GM18507 (cell line): Measurements from ENCODE around the gene ACOT8.
"Not testable (repeated sequence)": the region's sequence is repeated elsewhere in the genome, so short reads cannot be mapped to it uniquely, and the experiment has no call there.

ENCODE experiments used
- DNase-seq: peaks from one replicate; pipeline ENCODE4 v3.0.0; 2011; ENCODE audit warnings: low read depth; ENCODE audit not compliant: insufficient read length; ENCODE audit errors: extremely low spot score
- FAIRE-seq: peaks from 2 replicates; lab custom pipeline; 2011; peaks lifted over from hg19 to GRCh38; lab: Jason Lieb, UNC

The ACOT8 gene

DNA sequence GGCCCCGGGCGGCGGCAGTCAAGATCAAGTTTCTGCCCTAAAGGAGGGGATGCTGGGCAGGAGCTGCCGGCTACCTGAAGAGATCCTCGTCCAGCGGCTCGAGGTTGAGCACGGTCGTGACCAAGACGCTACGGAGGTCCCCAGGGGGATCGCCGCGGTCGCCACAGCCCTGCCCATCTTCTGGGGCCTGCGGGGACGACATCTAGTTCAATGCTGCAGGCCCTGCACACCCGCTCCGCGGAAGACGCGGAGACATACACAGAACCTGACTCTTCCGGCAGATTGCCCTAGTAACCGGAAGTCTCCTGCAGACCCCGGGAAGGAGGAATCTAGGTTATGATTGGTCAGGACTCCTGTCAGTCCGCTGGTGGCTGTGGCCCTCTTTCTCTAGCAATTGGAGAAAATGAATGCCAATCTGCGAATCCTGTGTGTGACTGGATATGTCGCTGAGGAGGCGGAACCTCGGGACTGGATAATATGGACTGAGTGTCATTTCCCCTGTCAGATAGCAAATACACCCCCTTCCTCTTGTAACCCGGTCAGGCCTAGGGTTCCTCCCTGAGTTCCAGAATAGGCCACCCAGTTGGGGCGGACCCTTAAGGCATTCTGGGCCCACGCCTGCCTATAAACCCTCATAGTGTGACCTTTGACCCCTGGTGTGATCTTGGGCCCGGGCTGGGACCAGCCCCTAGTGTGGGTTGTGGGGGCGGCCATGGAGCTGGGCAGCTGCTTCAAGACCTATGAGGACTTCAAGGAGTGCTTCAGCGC is at the start of gene ACOT8, which contains the start of gene ZSWIM3:
Gene ACOT8, minus strand, starts transcription at position 279 of the 768 bp plus-strand sequence. Its CDS starts 77 bp downstream, at position 202.
Gene ZSWIM3, plus strand, starts transcription at position 501 of the 768 bp plus-strand sequence. Its CDS starts 212 bp downstream, at position 713.
- DNase-seq (peak; percentile 97), FAIRE-seq (peak; percentile 96)

DNA sequence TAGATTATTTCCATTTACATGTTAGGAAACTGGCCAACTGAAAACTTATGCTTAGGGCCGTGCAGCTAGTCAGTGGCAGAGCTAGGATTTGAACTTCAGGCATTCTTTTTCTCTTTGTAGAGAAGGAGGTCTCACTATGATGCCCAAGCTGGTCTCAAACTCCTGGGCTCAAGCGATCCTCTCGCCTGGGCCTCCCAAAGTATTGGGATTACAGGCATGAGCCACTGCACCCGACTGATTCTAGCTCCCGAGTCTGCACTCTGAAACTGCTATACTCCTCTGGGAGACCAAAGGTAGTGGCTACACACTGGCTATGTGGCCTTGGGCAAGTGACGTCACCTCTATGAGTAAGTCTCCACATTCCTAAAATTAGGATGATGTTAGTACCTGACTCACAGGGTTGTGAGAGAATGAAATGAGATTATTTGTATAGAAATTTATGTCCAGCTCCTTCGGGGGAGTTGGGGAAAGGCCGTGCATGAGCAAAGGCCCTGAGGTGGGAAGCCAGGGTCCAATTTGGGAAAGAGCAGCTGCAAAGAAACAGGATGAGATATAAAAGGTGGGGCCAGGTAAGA is 48.4 kb upstream of the ACOT8 start:
- DNase-seq (no peak), FAIRE-seq (no peak)

DNA sequence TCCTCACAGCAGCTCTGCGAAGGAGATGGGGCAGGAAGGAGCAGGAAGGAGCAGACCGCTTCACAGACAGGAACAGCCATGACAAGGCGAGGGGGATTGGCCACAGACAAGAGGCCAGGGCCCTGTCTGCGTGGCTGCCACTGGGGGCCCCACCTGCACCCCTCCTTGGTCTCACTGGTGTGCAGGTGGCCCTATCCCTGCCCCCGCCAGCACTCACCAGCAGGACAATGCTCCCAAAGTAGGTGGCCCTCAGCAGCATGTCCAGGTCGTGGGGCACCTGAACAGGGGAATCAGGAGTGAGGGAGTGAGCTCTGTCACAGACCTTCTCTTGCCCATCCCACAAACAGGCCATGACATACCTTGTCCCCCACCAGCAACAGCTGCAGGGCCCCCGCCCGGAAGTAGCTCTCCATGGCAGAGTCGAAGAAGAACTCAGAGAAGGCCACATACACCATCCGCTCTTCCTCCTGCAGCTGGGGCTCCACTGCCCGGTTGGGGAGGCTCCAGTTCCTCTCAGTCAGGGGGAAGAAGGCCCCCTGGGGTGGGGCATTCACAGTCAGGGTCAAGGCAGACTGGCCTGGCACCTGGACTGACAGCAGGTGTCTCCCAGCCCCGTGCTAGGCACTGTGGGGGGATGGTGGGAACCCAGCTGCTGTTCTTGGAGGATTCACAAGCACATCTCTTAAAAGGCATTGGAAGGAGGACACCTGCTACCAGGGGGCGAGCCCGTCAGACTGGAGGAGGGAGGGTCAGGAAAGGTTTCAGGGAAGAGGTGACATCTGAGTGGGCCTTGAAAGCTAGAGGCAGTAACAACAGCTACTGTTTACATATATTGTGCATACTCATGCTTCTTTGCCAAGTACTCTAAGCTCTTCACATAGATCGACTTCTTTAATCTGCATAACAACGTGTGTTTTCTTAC is 47.7 kb upstream of the ACOT8 start:
- DNase-seq (no peak), FAIRE-seq (no peak)

DNA sequence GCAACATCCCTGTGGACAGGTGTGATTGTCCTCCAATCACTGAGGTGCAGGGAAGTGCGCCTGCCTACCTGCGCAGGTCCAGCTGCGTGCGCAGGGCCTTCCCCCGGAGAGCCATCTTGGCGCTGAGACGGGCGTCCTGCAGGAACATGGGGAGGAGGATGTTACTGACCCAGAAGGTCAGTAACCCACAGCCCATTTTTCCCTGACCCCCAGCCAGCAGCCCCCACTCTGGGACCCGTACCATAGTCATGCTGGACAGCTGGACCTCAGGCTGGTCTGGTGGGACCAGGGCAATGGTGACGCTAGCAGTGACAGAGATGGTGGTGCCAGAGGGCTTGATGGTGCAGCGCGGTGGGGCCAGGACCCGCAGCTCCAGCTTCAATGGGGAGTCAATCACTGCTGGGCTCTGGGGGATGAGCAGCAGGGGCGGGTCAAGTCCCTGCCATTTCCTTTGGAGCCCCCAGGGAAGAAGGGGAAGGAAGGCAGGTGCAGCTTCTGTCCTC is 45.1 kb upstream of the ACOT8 start:
- FAIRE-seq (no peak), DNase-seq (no peak)

DNA sequence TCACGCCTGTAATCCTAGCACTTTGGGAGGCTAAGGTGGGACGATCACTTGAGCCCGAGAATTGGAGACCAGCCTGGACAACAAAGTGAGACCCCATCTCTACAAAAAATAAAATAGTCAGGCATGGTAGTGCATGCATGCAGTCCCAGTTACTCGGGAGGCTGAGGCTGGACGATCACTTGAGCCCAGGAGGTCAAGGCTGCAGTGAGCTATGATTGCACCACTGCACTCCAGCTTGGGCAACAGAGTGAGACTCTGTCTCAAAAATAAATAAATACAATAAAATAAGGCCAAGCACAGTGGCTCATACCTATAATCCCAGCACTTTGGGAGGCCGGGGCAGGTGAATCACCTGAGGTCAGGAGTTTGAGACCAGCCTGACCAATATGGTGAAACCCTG is 44.1 kb upstream of the ACOT8 start:
- not testable (repeated sequence) for DNase-seq, FAIRE-seq

DNA sequence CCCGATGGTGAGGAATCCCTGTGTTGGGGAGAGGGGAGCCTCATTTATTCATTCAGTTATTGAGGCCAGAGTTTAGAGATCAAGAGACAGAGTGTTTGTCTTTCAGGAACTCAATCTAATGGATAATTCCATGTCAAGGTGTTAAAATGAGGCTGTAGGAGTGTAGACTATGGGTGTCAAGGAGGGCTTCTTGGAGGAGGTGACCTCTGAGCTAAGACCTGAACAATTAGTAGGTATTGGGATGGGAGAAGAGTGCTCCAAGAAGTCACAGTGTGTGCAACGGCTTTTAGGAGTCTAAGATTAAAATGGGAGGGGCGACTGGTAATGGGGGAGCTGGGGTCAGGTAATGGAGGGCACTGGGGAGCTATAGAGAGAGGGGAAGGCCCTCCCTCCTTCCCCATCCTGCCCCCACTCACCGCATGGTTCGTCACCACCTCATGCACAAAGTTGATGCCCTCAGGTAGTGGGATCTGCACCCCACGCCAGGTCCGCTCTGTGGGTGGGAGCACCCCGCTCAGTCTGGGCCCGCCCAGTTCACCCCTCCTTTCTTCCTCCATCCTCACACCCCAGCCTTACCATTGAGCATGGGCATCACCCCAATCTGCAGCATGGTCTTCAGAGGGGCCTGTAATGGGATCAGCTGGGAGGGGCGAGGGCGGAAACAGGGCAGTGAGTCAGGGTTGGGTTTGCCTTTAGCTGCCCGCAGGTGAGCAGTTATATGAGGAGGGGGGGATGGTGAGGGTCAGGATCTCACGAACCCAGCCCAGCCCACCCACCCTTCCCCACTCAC is 42.0 kb upstream of the ACOT8 start:
- no peak for DNase-seq
- FAIRE-seq, result no peak

DNA sequence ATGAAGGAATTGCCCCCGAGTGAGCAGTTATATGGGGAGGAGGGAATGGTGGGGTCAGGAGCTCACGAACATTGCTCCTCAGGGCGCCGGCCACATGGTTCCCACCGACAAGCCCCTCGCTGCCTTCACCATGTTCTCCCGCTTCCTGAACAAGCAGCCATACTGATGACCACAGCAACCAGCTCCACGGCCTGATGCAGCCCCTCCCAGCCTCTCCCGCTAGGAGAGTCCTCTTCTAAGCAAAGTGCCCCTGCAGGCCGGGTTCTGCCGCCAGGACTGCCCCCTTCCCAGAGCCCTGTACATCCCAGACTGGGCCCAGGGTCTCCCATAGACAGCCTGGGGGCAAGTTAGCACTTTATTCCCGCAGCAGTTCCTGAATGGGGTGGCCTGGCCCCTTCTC is 41.1 kb upstream of the ACOT8 start:
- no peak for FAIRE-seq
- DNase-seq, result no peak

DNA sequence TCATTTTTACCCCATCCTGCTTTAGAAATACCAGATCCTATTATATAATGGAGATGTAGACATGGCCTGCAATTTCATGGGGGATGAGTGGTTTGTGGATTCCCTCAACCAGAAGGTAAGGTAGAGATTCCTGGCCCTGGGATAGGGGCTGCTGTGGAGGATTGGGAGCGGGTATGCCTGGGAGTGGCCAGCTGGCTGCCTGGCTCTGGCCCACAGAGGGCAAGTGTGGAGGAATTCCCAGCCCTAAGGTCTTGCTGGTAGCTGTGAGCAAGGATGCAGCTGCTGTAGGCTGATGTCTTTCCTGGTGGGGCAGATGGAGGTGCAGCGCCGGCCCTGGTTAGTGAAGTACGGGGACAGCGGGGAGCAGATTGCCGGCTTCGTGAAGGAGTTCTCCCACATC is 40.5 kb upstream of the ACOT8 start:
- no peak for DNase-seq
- no peak for FAIRE-seq

DNA sequence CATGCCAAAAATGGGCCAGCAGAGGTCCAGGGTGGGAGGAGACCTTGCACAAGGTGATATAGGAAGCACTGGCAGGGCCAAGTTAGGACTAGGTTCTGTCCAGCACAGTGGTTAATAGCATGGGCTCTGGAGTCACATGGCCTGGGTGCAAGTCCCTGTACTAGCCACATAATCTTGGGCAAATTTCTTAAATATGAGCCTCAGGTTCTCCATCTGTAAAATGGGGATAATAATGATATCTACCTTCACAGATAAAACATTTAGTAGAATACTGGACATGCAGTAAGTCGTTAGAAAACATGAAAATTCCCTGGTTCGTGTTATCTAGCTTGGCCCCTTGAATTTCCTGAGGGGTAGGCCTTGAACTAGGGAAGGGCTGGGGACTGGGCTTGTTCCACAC is 40.1 kb upstream of the ACOT8 start:
- no peak for FAIRE-seq

DNA sequence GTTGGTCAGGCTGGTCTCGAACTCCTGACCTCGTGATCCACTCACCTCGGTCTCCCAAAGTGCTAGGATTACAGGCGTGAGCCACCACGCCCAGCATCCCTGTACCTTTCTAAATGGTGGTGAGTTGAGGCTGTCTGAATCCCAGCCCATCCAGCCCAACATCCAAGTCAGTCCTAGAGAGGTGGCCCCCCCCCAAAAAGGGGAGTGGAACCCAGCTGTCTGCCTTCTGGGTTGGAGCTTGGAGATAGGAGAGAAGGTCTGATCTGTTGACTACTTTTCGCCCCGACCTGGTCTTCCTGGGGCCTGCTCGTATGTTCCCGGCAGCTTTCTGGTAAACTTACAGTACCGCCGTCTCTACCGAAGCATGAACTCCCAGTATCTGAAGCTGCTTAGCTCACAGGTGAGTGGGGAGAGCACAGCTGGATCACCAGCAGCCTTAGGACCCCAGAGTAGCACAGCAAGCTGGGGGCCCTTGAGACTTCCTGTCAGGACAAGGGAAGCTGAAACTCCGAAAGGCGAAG is 39.5 kb upstream of the ACOT8 start:
- FAIRE-seq (no peak), DNase-seq (no peak)

More for the DNA sequence above, 40.1 kb upstream of the ACOT8 start:
- no peak for DNase-seq

DNA sequence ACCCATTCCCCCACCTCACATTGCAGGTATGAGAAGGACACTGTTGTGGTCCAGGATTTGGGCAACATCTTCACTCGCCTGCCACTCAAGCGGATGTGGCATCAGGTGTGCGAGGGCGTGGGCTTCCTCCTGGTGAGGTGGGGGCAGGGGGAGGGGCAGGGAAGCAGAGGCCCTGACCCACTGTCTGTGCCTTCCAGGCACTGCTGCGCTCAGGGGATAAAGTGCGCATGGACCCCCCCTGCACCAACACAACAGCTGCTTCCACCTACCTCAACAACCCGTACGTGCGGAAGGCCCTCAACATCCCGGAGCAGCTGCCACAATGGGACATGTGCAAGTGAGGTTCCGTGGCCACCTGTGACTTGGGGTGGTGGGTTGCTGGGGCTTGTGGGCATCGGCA is 37.6 kb upstream of the ACOT8 start:
- DNase-seq, result no peak
- FAIRE-seq, result no peak

DNA sequence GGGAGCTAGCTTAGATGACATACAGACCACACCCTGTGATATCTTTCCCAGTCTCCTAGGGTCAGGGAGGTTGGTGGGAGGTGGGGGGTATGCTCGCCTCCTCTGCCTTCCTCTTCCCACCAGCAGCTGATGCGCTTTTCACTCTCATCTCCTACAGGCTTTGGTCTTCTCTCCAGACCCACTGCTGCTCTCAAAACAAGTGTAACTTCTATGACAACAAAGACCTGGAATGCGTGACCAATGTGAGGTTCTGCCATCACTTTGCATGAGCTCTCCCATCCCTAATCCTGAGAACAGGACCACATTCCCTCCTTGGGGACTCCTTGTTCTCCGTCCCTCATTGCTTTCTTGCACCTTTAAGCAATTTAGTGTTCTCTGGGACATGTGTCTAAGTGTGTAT is 36.6 kb upstream of the ACOT8 start:
- no peak for DNase-seq
- no peak for FAIRE-seq

DNA sequence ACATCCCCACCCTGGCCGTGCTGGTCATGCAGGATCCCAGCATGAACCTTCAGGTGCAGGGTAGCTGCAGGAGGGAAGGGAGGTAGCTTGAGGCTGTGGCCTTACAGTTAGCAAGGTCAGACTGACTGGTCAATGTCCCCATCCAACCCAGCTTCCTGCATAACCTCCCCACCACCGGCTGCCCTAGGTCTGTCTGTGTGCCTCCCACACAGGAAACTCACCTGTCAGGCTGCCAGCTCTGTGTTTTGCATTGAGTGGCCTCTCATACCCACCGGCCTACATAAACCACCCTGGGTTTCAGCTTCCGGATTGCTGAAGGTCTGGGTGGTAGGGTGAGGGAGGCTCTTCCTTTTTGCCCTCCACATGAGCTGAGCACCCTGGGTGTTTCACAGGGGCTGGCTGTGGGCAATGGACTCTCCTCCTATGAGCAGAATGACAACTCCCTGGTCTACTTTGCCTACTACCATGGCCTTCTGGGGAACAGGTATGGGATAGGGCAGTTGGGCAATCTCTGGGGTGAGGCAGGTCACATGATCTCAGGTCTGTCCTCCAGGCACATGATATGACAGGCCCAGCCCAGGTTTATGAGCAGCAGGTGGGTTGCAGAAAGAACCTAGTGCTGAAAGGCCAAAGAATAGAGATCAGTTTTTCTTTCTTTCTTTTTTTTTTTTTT is 35.8 kb upstream of the ACOT8 start:
- DNase-seq (no peak), FAIRE-seq (no peak)

DNA sequence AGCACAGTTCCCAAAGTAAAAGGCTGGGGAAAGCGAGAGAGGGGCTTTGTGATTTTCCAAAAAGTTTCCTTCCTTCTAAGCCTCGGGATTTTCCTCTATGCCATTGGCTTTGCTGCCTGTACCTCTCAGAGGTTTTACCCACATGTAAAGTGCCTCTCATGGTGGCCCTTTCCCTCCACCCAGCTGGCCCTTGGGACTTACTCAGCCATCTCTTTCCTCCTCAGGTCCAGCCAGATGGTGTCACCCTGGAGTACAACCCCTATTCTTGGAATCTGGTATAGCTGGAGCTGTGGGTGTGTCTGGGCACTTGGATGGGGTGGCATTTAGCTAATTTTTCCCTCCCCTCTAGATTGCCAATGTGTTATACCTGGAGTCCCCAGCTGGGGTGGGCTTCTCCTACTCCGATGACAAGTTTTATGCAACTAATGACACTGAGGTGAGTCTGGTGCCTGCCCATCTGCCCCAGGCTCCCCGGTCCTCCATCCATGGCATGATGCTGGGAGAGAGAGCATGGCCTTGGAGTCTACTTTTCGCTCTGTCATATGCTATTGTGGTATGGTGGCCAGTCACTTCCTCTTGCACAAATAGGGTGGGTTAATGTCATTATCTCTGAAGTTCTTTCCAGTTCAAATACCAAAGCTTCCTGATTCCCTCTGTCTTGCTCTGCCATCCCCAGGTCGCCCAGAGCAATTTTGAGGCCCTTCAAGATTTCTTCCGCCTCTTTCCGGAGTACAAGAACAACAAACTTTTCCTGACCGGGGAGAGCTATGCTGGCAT is 35.0 kb upstream of the ACOT8 start:
- DNase-seq (no peak), FAIRE-seq (no peak)

DNA sequence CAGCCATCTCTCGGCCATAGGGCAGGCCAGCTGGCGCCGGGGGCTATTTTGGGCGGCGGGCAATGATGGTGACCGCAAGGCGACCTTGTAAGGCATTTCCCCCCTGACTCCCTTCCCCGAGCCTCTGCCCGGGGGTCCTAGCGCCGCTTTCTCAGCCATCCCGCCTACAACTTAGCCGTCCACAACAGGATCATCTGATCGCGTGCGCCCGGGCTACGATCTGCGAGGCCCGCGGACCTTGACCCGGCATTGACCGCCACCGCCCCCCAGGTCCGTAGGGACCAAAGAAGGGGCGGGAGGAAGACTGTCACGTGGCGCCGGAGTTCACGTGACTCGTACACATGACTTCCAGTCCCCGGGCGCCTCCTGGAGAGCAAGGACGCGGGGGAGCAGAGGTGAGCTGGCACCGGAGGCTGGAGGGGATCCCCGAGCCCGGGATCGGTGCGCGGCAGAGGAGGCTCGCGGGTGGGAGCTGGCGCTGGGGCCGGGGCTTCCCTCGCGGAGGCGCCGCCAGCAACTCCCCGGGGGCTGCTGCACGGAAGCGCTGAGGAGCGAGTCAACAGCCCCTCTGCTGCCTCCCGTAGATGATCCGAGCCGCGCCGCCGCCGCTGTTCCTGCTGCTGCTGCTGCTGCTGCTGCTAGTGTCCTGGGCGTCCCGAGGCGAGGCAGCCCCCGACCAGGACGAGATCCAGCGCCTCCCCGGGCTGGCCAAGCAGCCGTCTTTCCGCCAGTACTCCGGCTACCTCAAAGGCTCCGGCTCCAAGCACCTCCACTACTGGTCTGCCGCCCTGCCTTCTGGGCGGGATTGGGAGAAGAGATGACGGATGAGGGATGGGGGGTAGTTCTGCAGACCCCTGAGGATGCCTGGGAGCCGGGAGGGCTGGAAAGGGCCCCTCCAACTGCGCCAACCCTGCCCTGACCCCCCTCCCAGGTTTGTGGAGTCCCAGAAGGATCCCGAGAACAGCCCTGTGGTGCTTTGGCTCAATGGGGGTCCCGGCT is 34.1 kb upstream of the ACOT8 start, which contains the start of the genes CTSA and NEURL2:
Gene CTSA, plus strand, starts transcription at position 351 of the 999 bp plus-strand sequence. Its CDS starts 234 bp downstream, at position 585.
Gene NEURL2, minus strand, starts transcription at position 224 of the 999 bp plus-strand sequence. Its CDS starts 217 bp downstream, at position 7.
- peak; percentile 99 for DNase-seq
- FAIRE-seq, result peak; percentile 76
